BJ (cell line): ENCODE data around the gene TGFBRAP1. TPM values are rescaled to one million over a fixed set of nuclear protein-coding genes. Genes with fewer than 3 reads are reported as not detected.
A peak's percentile ranks its signal among the peaks of the same experiment; 100 is the strongest.

Source experiments
- CTCF ChIA-PET: fragments of 350-600 bp; formaldehyde crosslinking; extraction: SDS; loops from one replicate; lab custom pipeline; 2021; ENCODE audit warnings: antibody characterized with exemption, inconsistent platforms; lab: Yijun Ruan, JAX
- POLR2A ChIA-PET: fragments of 300-600 bp; sonication (Branson Sonifier 250); formaldehyde crosslinking; extraction: SDS; loops from one replicate; lab custom pipeline; 2021; ENCODE audit warnings: antibody characterized with exemption; lab: Charles Lee
- DNase-seq: peaks from one replicate; pipeline ENCODE4 v3.0.0-alpha.2; 2011; ENCODE audit warnings: low read depth
- H3K27me3 ChIP-seq: 2 replicates; pipeline ENCODE4 v1.6.0; 2011; ENCODE audit warnings: low read length; ENCODE audit not compliant: control insufficient read depth, insufficient read depth
- H3K36me3 ChIP-seq: 2 replicates; pipeline ENCODE4 v1.5.1; 2011; ENCODE audit warnings: low read length; ENCODE audit not compliant: control insufficient read depth, insufficient read depth
- H3K4me3 ChIP-seq: 2 replicates; pipeline ENCODE4 v1.5.1; 2011; ENCODE audit warnings: low read depth, mild to moderate bottlenecking, control low read depth, low read length
- polyA plus RNA-seq: library from polyadenylated mRNA; depleted of rRNA; stranded (reverse); fragments of >200 nt; gene quantifications from 2 replicates; pipeline ENCODE4 v1.2.3, GENCODE V29; 2011
- TF ChIP-seq, protein P1 (sequence below): IDR thresholded peaks from 2 replicates; pipeline ENCODE4 v1.5.1; 2011; ENCODE audit warnings: low read depth, mild to moderate bottlenecking, control low read depth, inconsistent platforms, low read length, moderate library complexity; ENCODE audit not compliant: insufficient read depth

TGFBRAP1 gene
- polyA plus RNA-seq, 1 experiment, result 8.3 TPM

GRCh38 chr2:105336786-105337121, 7.2 kb upstream of the TGFBRAP1 start:
- Histone ChIP-seq H3K36me3 (no peaks in the 10 kb centered on the region; the same call in 1 of the 2 replicates), H3K27me3 (no peaks in the 10 kb centered on the region), H3K4me3 (peak overlapping the region; percentile 66)
- no peak for DNase-seq
- TF ChIP-seq, protein P1, sequence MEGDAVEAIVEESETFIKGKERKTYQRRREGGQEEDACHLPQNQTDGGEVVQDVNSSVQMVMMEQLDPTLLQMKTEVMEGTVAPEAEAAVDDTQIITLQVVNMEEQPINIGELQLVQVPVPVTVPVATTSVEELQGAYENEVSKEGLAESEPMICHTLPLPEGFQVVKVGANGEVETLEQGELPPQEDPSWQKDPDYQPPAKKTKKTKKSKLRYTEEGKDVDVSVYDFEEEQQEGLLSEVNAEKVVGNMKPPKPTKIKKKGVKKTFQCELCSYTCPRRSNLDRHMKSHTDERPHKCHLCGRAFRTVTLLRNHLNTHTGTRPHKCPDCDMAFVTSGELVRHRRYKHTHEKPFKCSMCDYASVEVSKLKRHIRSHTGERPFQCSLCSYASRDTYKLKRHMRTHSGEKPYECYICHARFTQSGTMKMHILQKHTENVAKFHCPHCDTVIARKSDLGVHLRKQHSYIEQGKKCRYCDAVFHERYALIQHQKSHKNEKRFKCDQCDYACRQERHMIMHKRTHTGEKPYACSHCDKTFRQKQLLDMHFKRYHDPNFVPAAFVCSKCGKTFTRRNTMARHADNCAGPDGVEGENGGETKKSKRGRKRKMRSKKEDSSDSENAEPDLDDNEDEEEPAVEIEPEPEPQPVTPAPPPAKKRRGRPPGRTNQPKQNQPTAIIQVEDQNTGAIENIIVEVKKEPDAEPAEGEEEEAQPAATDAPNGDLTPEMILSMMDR, result no peak
- CTCF ChIA-PET, result interaction anchor here (0.6 kb wide), 1 partner anchor 239 kb away, joined by 4 read pairs; no protein-coding TSS in a partner anchor
- POLR2A ChIA-PET, result no interaction called here

DNA sequence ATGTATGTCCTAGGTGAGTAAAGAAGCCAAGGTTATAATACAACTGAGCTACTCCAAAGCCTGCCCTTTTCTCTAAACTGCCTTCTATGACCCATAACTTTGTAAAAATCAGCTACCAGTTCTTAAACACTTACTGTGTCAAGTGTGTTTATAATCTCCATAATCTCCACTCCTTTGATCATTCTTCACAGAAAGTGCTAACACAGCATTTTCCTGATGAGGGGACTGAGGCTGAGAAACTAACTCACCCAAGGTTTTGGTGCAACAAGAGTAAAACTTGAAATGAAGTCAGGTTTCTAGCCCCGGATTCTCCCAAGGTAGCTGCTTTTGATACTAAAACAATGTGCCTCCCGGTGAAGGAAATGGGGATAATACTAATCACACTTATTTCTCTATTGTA, 5.9 kb upstream of the TGFBRAP1 start:
- CTCF ChIA-PET, result interaction anchor here (0.5 to 0.9 kb wide), 3 partner anchors 8 to 14 kb away, joined by 3 read pairs; no protein-coding TSS in a partner anchor
- POLR2A ChIA-PET, result no interaction called here
- no peaks in the 10 kb centered on the region for H3K27me3 ChIP-seq
- no peak for DNase-seq
- TF ChIP-seq, protein P1, result no peak
- H3K4me3 ChIP-seq, result no peak overlapping the region
- H3K36me3 ChIP-seq, result no peaks in the 10 kb centered on the region

GRCh38 chr2:105334211-105334610, 4.7 kb upstream of the TGFBRAP1 start:
- CTCF ChIA-PET, result interaction anchor here (1.4 kb wide), 1 partner anchor 17 kb away, joined by 3 read pairs; no protein-coding TSS in a partner anchor
- POLR2A ChIA-PET, result no interaction called here
- TF ChIP-seq, protein P1, result no peak
- no peaks in the 10 kb centered on the region for H3K27me3 ChIP-seq
- no peaks in the 10 kb centered on the region for H3K36me3 ChIP-seq
- no peak overlapping the region for H3K4me3 ChIP-seq
- DNase-seq, result no peak

DNA sequence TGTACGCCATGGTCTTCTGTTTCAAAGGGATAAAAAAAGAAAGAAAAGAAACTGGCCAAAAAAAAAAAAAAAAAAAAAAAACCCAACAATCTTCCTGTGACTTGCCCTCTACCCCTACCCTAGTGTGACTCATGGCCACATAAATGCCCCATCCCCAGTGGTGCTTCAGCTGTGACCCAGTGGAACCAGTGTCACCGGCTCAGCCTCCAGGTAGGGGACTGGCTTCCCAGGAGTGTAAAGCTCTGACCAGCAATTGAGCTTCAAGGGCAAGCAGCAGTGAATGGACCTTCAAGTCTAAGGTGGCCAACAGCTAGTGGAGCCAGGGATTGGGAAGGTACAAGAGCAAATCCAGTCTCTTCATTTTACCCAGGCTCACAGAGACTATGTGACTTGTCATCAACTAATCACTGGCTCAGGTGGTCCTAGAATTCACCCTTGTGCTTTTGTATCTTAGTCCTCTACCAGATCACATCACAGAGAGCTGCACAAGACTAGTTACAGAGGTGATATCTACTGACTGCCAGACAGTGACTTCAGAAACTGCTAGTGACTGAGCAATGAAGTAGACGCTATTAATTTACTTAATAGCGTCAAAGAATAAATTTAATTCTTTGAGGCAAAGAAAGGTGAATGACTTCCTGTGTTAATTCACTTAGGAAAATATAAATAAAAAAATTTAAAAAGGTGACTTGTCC, 1.3 kb upstream of the TGFBRAP1 start:
- DNase-seq, result no peak
- ChIA-PET POLR2A (no interaction called here), CTCF (interaction anchor here (0.7 to 1.0 kb wide), 2 partner anchors 14 to 191 kb away, joined by 3 read pairs; no protein-coding TSS in a partner anchor)
- TF ChIP-seq, protein P1, result no peak
- Histone ChIP-seq H3K27me3 (no peaks in the 10 kb centered on the region), H3K36me3 (no peaks in the 10 kb centered on the region), H3K4me3 (no peak overlapping the region)

DNA sequence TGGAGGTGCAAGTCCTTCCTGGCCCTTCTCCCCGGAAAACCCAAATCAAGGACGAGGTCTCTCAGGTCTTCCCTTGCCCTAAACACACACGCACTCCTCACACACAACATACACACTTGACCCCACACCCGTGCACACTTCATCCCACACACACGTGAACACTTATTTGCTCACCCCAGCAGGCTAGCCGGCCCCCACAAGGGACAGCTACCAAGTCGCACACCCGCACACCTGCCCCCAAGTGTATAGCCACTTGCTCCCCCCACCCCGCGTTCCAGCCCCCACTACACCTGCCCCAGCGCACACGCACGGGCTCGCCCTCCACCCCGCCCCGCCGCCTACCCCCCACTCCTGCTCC, 359 bp downstream of the TGFBRAP1 start:
- Histone ChIP-seq H3K36me3 (no peaks in the 10 kb centered on the region), H3K4me3 (peak overlapping the region; percentile 48), H3K27me3 (no peaks in the 10 kb centered on the region)
- POLR2A ChIA-PET, result no interaction called here
- CTCF ChIA-PET, result interaction anchor here (1.7 kb wide), 1 partner anchor 214 kb away, joined by 4 read pairs; no protein-coding TSS in a partner anchor
- TF ChIP-seq, protein P1, result no peak
- no peak for DNase-seq
